Stimulated activated CD8-positive, alpha-beta memory T cell treated with anti-CD3 and anti-CD28 coated beads, Interleukin-2, amount 100 ng/mL, for 48 hours (primary cell): Measurements from ENCODE around the gene FBXO4.
"Not testable (repeated sequence)": the region's sequence is repeated elsewhere in the genome, so short reads cannot be mapped to it uniquely, and the experiment has no call there.

Experiments
- DNase-seq, 2 donors: peaks; one replicate each; pipeline ENCODE4 v3.0.0-alpha.2; 2020; ENCODE audit warnings: low read depth in 2 of 2

Gene FBXO4

DNA sequence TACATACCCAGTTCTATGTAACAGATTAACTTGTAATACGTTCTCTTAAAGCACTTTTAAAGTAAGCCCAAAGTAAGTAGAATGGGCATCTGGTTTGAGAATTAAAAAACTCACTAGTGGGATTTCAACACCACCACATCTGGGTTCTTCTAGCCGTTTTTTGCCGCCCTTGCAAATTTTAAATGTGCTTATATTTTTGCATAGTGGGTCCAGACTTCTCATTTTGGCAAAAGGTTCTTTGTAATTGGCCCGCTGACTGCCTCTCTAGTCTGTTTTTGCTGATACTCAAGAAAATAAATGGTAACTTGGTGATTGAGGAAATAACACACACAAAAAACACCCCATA, 582 bp upstream of the FBXO4 start:
- DNase-seq, result no peak

DNA sequence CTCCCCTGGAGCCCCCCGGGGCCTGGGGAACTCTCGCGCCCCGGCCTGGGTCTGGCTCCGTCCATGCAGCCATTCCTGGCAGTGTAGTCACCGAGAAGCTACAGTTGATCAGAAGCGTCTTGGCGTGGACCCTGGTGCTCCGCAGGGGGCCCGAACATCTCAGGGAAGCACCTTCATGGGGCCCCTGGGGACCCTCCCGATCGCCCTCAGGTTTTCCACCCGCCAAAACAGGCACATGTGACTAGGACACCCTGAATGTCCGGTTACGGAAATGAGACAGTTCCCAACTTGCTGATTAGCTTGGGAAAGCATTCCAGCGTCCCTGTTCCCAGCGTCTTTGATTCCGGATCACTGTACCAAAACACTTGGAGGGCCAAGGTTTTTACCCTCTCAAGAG, 472 bp downstream of the FBXO4 start:
- DNase-seq, result peak in 1 of 2 donors; percentile 13

- no peak for DNase-seq
Measured at GRCh38 chr5:41927604-41928003, 2.5 kb downstream of the FBXO4 start.

DNA sequence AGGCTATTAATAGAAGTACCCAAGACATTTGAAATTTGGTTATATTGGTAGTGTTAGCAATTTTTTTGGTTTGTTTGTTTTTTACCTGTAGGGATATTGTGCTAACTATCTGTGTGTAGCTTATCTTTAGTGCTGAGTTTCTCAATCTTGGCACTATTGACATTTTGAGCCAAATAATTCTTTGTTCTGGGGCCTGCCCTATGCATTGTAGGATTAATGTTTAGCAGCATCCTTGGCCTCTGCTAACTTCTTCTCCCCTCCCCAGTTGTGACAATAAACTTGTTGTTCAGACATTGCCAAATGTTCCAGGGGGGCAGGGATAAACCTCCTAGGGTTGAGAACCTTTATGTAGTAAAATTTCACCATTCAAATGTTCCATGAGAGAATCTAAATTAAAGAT, 4.0 kb downstream of the FBXO4 start:
- no peak for DNase-seq

- no peak for DNase-seq
Measured at GRCh38 chr5:41932770-41933169, 7.7 kb downstream of the FBXO4 start.

DNA sequence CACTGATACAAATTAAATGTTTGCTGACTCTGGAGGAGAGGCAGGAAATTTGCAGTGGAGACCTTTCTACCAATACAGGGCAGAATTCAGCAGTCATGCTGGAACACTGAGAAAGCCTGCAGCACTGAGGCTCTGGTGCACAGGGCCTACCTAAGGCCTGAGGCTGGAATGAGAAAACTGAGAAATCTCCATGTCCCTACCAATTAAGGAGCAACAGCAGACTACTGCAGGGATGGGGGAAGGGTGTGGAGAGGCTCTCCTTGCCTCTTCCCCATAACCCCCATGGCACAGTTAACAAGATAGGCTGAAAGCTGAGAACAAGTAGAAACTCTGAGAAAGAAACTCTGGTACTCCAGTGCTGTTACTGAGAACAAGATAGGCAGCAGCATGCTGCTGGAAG, 10.5 kb downstream of the FBXO4 start:
- DNase-seq, result no peak

GRCh38 chr5:41940641-41941040, 15.6 kb downstream of the FBXO4 start:
- no peak for DNase-seq

DNA sequence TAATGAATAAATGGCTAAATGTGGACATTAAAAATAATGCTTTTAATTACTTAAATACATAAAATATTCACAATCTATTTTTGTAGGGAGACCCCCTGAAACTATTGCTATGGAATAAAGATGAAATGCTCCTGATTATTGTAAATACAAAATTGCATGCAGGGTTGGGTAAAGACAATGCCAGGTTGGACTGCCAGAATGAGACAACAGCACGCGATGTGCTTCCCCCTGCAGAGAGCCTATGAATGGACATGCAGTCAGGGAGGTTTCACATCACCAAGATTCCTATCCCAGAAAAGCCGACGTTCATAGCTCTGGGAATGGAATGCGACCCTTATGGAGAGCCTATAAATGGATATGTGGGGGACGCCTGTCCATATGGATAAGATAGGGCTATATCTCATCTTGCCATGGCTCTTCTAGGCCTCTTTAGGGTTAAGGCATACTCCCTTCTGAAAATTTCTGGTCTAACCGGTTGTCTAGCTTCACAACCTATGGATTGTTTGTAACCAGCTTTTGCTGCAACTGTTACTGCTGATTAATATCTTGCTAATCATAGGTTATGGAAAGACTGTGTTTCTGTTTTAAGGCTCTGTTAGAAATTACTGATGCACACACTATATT, 20.4 kb downstream of the FBXO4 start:
- not testable (repeated sequence) for DNase-seq

GRCh38 chr5:41951224-41951623, 26.1 kb downstream of the FBXO4 start:
- no peak for DNase-seq

- DNase-seq, result no peak
Measured at GRCh38 chr5:41954286-41954685, 29.2 kb downstream of the FBXO4 start.

- DNase-seq, result no peak
Measured at GRCh38 chr5:41955432-41956024, 30.4 kb downstream of the FBXO4 start.

GRCh38 chr5:41956943-41957342, 31.9 kb downstream of the FBXO4 start:
- DNase-seq, result no peak

DNA sequence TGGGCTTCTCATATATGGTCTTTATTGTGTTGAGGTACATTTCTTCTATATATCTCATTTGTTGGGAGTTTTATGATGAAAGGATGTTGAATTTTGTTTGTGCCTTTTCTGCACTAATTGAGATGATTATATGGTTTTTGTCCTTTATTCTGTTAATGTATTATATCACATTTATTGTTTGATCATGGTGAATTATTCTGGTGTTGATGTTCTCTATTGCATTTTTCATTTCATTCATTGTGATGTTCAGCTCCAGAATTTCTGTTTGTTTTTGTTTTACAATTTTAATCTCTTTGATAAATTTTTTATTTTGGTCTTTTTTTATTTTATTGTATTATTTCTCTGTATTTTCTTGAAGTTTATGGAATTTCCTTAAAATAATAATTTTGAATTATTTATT, 35.4 kb downstream of the FBXO4 start:
- no peak for DNase-seq

DNA sequence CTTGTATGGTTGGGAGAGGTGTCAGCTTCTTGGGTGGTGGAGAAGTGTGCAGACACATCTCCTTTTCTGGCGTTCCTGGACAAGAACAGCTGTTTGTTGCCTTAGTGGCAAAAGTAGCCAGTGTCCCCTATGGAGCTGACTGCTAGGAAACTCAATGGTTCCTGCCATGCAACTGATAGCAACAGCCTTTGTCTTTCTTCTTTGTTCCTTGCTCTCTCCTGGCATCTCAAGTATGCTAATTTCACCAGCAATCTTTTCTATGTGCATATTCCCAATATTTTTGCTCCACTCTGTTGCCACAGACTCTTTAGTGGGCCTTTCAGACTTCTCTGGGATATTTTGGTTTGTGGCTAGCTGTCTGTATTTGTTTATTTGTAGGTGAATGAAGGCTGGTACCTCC, 36.7 kb downstream of the FBXO4 start:
- no peak for DNase-seq

DNA sequence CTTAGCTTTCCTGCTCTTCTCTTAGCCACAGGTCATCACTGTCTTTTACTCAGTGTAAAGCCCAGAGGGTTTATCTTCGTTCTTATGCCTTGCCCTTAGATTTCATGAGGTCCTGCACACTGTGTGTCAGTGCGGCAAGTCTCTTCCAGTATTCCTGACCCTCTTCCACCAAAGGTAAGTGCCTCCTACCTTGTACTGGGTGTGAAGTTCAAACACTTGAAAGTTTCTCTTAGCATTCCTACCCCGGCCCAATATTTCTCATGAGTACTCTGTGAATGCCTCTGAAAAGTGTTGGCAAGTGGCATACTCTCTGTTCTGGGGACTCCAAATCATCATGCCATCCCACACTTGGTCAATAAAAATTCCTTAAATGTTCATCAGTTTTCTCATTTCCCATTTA, 37.4 kb downstream of the FBXO4 start:
- no peak for DNase-seq

GRCh38 chr5:41966401-41967105, 41.5 kb downstream of the FBXO4 start:
- DNase-seq, result no peak

- no peak for DNase-seq
Measured at GRCh38 chr5:41967401-41967800, 42.3 kb downstream of the FBXO4 start.

DNA sequence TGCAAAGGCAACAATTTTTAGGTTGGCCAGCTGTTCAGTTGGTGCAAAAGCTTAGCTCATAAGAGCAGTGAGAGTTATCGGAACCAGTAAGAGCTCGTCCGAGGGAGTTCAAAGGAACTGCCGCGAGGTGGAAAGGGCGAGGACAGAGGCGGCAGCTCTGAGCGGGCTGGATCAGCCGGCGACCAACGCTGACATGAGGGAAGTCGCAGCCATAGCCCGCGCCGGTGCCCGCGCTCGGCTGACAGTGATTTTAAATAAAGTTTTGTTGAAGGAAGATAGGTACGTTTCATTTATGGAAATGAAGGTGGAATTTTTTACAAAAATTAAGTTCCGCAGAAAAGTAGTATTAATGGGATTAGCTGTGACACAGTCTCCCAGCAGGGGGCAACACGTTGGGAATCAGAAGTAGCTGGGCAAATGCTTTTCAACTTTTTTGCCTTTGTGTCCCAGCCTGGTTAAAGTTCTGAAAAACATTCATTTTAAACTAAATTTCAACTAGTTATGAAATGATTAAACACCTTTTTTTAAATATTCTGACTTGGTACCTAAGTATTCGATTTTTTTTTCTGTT, 43.2 kb downstream of the FBXO4 start:
- no peak for DNase-seq

- no peak for DNase-seq
Measured at GRCh38 chr5:41973087-41973486, 48.0 kb downstream of the FBXO4 start.

DNA sequence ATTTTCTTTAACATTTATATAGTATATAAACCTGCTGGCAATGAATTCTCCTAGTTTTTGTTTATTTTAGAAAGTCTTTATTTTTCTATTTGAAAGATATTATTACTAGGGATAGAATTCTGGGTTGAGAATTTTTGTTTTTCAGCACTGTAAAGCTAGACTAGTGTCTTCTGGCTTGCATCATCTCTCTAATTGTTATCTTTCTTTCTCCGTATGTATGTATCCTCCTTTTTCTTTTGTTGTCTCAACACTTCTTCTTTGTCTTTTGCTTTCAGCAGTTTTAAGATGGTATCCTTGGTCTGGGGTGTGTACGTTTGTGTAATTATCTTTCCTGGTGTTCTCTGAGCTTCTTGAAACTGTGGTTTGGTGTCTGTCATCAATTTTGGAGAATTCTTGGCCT, 48.8 kb downstream of the FBXO4 start:
- no peak for DNase-seq

DNA sequence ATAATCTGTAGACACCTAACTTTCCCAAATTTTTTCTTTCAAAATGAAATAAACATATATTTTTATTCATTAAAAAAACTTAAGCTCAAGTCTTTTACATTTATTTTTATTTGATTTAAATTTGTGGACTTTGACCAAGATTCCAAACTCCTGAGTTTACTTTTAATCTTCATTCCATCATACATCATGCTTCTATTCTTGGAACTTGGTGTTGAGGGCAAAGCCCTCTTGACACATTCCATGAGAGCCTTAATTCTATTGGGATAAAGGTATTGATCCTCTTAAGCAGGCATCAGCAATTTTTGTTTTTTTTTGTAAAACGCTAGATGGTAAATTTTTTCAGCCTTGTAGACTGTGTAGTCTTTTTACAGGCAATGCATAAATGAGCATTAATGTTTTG, 53.6 kb downstream of the FBXO4 start:
- no peak for DNase-seq

GRCh38 chr5:41980396-41980795, 55.3 kb downstream of the FBXO4 start:
- DNase-seq, result no peak

DNA sequence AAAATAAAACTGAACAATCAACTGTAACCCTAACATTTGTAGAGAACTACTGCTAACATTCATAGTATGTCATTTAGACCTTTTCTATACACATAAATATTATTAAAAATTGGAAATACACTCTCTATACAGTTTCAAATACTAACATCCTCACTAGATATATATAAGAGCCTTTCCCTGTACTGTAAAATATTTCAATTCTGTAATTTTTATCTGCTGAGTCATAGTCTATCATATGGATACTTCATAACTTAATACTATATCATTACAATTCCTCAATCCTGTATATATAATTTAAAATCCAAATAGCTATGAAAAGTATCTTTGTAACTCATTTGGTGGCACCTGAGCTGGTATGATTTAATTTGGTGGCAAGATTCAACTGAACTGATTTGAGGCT, 55.8 kb downstream of the FBXO4 start:
- DNase-seq, result no peak
